Measurements from ENCODE around the gene POLQ. TPM values are rescaled to one million over a fixed set of nuclear protein-coding genes. Genes with fewer than 3 reads are reported as not detected.

Gene POLQ
- total and polyA plus RNA-seq, 10 of the 15 experiments (the other 5 are each of a cell fraction or from before 2014, with no cell fraction given) = 3.3 to 22.4 (median 15.9) TPM

DNA sequence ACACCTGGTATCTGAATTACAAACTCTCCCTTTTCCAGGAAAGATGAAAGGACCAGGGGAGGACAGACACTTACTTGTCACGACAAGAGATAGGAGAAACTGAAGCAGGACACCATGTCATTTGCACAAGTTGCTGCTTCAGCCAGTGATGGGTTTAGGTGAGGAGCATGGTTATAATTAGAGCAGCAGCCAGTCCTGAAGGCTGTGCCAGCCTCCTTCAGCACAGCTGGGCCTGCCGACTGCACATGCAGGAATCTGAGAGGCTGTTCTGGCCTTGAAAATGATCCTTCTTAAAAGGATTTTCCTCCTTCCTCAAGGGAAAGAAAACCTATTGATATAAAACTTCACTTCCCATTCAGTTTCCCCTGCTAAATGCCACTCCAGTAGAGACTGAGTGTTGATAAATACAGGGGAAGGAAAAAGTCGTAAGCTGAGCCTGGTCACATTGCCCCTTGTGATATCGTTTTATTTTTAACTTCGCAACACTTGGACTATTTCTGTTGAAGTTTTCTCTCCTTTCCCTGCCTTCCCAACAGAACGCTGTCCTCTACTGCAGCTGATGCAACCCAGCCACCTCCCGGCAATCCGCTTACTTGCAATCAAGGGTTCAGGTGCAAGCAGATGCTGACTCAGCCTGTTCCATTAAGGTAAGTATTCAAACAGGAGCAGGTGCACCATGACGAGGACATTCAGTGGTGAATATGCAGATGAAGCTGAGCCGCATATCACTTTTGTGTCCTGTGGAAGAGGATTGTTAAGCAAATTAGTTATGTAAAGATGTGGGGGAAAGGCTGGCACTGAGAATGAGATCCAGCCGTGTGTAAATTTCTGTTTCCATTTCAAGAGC lies 47.3 kb upstream of the POLQ start, which contains the start of gene FBXO40 (continued):
- TF ChIP-seq, protein P1, sequence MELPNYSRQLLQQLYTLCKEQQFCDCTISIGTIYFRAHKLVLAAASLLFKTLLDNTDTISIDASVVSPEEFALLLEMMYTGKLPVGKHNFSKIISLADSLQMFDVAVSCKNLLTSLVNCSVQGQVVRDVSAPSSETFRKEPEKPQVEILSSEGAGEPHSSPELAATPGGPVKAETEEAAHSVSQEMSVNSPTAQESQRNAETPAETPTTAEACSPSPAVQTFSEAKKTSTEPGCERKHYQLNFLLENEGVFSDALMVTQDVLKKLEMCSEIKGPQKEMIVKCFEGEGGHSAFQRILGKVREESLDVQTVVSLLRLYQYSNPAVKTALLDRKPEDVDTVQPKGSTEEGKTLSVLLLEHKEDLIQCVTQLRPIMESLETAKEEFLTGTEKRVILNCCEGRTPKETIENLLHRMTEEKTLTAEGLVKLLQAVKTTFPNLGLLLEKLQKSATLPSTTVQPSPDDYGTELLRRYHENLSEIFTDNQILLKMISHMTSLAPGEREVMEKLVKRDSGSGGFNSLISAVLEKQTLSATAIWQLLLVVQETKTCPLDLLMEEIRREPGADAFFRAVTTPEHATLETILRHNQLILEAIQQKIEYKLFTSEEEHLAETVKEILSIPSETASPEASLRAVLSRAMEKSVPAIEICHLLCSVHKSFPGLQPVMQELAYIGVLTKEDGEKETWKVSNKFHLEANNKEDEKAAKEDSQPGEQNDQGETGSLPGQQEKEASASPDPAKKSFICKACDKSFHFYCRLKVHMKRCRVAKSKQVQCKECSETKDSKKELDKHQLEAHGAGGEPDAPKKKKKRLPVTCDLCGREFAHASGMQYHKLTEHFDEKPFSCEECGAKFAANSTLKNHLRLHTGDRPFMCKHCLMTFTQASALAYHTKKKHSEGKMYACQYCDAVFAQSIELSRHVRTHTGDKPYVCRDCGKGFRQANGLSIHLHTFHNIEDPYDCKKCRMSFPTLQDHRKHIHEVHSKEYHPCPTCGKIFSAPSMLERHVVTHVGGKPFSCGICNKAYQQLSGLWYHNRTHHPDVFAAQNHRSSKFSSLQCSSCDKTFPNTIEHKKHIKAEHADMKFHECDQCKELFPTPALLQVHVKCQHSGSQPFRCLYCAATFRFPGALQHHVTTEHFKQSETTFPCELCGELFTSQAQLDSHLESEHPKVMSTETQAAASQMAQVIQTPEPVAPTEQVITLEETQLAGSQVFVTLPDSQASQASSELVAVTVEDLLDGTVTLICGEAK (IDR thresholded peaks at IDR 0.05; ENCODE audit: borderline replicate concordance) = no peak
- TF ChIP-seq ZNF384 (IDR thresholded peaks at IDR 0.05; ENCODE audit: borderline replicate concordance, low read depth, low read length) (no peak), RAD51 (IDR thresholded peaks at IDR 0.05) (no peak), NFIC (IDR thresholded peaks at IDR 0.05; ENCODE audit: low read depth, low read length) (no peak)
- TF ChIP-seq, protein P2, sequence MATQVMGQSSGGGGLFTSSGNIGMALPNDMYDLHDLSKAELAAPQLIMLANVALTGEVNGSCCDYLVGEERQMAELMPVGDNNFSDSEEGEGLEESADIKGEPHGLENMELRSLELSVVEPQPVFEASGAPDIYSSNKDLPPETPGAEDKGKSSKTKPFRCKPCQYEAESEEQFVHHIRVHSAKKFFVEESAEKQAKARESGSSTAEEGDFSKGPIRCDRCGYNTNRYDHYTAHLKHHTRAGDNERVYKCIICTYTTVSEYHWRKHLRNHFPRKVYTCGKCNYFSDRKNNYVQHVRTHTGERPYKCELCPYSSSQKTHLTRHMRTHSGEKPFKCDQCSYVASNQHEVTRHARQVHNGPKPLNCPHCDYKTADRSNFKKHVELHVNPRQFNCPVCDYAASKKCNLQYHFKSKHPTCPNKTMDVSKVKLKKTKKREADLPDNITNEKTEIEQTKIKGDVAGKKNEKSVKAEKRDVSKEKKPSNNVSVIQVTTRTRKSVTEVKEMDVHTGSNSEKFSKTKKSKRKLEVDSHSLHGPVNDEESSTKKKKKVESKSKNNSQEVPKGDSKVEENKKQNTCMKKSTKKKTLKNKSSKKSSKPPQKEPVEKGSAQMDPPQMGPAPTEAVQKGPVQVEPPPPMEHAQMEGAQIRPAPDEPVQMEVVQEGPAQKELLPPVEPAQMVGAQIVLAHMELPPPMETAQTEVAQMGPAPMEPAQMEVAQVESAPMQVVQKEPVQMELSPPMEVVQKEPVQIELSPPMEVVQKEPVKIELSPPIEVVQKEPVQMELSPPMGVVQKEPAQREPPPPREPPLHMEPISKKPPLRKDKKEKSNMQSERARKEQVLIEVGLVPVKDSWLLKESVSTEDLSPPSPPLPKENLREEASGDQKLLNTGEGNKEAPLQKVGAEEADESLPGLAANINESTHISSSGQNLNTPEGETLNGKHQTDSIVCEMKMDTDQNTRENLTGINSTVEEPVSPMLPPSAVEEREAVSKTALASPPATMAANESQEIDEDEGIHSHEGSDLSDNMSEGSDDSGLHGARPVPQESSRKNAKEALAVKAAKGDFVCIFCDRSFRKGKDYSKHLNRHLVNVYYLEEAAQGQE (IDR thresholded peaks at IDR 0.05; ENCODE audit: low read depth, low read length) = no peak

Measured in GM12878 (cell line).